Suppressor macrophage treated with lipopolysaccharide for 1 hour (primary cell): ENCODE measurements around the gene ZNF514.
"Not testable (repeated sequence)": the region's sequence is repeated elsewhere in the genome, so short reads cannot be mapped to it uniquely, and the experiment has no call there.

ENCODE experiments used
- DNase-seq, 3 donors: peaks; one replicate each; pipeline ENCODE4 v3.0.0-alpha.2; 2020 to 2022

The ZNF514 gene

GRCh38 chr2:95122197-95122551 is 37.5 kb downstream of the ZNF514 start:
- DNase-seq: no peak

GRCh38 chr2:95121407-95122196 is 38.0 kb downstream of the ZNF514 start, which contains the start of gene MRPS5:
TSS of gene MRPS5 (minus strand) at chr2:95121808. CDS start at chr2:95121791, 17 bp downstream.
- peak; percentile 90 to 98 (median 96) for DNase-seq

DNA sequence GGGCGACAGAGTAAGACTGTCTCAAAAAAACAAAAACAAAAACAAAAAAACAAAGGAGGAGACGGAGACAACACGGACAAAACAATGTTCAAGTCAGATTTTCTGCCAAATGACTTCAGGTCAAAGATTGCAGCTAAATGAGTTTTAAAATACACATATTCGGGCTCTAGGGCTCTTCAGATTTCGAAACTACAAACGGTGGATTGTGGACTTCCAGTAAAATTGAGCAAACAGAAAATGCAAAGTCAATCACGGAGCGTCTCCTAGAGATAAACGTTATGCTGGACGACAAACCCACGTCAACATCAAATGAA is 38.6 kb downstream of the ZNF514 start:
- peak in 1 of 3 donors; percentile 46 for DNase-seq

DNA sequence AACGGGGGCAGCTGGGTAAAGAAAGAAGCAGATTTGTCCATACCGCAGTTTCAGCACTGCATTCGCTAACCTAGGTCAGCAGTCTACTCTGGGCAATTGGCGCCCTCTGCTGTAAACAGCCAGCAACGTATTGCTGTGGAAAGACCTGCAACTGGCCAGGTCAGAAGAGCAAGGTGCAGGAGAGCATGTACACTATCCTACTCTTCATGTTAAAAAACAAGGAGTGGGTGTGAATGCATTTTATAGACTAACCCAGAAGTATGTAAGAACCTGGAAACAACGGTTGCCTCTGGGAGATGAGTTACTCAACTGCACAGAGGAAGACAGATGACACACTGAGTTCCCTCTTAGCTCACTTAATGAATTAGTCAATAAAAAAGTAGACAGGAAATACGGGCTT is 44.2 kb downstream of the ZNF514 start:
- DNase-seq: peak; percentile 60 to 70 (median 65)

- DNase-seq: no peak
Measured at GRCh38 chr2:95113464-95113863, 46.2 kb downstream of the ZNF514 start.

DNA sequence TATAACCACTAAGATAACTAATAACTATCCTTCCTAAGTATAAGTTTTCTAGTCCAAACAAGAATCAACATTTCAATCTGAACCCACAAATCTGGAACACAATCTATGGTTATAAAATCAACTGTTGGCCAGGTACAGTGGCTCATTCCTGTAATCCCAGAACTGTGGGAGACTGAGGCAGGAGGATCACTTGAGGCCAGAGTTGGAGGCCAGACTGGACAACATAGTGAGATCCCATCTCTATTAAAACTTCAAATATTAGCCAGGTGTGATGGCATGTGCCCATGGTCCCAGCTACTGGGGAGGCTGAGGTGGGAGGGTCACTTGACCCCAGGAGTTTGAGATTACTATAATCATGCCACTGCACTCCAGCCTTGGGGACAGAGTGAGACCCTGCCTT is 49.3 kb downstream of the ZNF514 start:
- DNase-seq: no peak

DNA sequence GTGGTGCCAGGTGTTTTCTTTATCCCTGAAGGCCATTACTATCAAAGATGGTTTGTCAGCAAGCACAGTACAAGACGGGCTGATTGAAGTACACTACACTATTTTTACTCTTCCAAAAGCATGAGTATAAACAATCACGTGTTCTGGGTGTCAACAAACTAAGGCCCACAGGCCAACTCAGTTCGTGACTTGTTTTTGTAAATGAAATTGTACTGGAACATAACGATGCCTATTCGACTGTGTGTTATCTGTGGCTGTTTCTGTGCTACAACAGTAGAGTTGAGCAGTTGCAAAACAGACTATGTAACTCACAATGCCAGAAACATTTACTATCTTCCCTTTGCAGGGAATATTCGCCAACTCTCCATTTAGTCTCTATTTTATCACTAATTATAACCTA is 50.4 kb downstream of the ZNF514 start:
- DNase-seq: no peak

GRCh38 chr2:95106081-95106480 is 53.6 kb downstream of the ZNF514 start:
- peak; percentile 14 to 28 (median 19) for DNase-seq

DNA sequence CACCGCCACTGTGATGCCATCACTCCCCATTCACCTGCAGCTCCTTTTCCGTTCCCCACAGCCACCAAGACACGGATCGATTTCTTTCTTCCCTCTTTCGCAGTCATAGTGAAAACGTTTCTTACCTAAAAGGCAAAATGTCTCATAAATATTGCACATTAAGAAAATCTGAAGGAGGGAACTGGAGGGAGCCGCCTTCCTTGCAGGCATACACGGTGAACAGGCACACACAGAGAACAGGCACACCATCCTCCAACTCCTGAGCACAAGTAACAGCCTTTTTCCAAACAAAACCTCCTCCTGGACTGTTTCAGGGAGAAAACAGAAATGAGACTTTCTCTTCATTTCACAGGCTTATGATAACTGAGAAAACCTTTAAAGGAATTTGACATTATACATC is 55.0 kb downstream of the ZNF514 start:
- DNase-seq: no peak

DNA sequence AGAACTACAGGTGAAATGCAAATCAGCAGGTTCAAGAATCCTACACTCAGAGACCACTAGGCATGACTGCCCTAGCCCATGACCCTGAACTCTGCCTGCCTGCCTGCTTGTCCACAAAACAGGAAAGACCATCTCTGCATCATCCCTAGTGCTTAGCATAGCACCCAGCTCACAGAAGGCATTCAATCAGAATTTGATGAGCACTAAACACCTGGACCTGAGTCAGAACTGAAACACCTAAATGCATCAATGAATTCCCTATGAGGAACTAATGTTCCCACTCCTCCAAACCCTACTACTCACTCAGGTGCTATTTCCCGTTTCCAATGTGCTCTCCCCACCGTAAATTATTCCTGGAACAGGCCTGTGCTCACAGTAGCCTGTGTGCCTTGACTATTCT is 59.7 kb downstream of the ZNF514 start:
- DNase-seq: no peak

- DNase-seq: not testable (repeated sequence)
Measured at GRCh38 chr2:95098273-95098672, 61.4 kb downstream of the ZNF514 start.
